ENCODE data around the gene C16orf95. TPM values are rescaled to one million over a fixed set of nuclear protein-coding genes. Genes with fewer than 3 reads are reported as not detected.

The C16orf95 gene
- total RNA-seq, 3 donors from 2014 or later (not counting 1 experiment from before 2014, with no cell fraction given), result 1.6 to 4.1 (median 2.7) TPM

DNA sequence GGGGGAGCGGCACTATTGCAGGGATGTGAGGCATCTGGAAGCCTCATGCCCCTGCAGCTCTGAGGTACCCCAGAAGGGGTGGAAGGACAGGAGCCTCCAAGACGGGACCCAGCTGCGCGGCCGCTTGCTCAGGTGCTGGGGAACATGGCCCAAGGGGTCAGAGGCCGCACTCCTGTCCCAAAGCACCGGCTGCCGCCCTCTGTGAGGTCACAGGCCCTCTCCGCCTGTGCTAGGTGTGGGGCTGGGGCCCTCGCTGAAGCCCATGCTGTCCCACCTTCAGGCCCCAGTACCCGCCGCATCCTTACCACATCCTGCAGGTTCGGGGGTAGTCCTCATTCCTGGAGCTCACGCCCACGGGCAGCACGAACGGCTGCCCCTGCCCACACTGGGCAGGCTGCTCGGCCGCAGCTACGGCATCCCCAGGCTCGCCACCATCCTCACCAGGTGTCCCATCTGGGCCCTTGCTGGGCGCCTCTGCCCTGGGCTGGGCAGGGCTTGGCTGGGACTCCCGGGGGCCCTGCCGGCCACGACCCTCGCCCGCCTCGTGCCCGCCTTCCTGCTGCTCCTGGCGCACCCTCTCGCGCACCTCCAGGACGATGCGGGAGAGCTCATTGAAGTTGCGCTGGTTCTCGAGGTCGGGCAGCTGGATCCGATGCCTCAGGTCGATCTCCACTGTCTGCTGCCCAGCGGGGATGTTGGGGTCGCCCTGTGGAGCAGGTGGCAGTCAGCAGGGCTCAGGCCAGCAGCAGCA is 16.6 kb upstream of the C16orf95 start:
- H3K9me3 ChIP-seq (ENCODE audit: control insufficient read depth, insufficient read depth, low read length), result no peaks in the 10 kb centered on the region
- H3K4me1 ChIP-seq (ENCODE audit: control insufficient read depth, insufficient read depth, low read length), result peaks cover 5% of the 10 kb centered on the region
- H3K36me3 Mint-ChIP-seq, result no peaks in the 10 kb centered on the region
- WGBS (ENCODE audit: insufficient coverage), result 94% methylated on average over 41 of the region's 41 CpGs
- H3K27me3 ChIP-seq (ENCODE audit: control insufficient read depth, insufficient read depth, low read length), result no peaks in the 10 kb centered on the region
- peaks cover 39% of the 10 kb centered on the region for H3K36me3 ChIP-seq (ENCODE audit: control insufficient read depth, insufficient read depth, low read length)
- peaks cover 8 to 11% of the 10 kb centered on the region in 2 donors for H3K4me1 Mint-ChIP-seq
- no peak overlapping the region for H3K4me3 ChIP-seq (ENCODE audit: low read length)
- no peak overlapping the region for H3K27ac Mint-ChIP-seq
- H3K27me3 Mint-ChIP-seq (ENCODE audit: low read depth in 2 of 2), result no peaks in the 10 kb centered on the region
- no peak for DNase-seq
- no peak overlapping the region for H3K4me3 Mint-ChIP-seq
- H3K9me3 Mint-ChIP-seq, result no peaks in the 10 kb centered on the region
- no peak for ATAC-seq
- intact Hi-C loops (cut with micrococcal nuclease), result no loop called here
- H3K27ac ChIP-seq (ENCODE audit: low read length), result no peak overlapping the region
- TF ChIP-seq, protein P1, sequence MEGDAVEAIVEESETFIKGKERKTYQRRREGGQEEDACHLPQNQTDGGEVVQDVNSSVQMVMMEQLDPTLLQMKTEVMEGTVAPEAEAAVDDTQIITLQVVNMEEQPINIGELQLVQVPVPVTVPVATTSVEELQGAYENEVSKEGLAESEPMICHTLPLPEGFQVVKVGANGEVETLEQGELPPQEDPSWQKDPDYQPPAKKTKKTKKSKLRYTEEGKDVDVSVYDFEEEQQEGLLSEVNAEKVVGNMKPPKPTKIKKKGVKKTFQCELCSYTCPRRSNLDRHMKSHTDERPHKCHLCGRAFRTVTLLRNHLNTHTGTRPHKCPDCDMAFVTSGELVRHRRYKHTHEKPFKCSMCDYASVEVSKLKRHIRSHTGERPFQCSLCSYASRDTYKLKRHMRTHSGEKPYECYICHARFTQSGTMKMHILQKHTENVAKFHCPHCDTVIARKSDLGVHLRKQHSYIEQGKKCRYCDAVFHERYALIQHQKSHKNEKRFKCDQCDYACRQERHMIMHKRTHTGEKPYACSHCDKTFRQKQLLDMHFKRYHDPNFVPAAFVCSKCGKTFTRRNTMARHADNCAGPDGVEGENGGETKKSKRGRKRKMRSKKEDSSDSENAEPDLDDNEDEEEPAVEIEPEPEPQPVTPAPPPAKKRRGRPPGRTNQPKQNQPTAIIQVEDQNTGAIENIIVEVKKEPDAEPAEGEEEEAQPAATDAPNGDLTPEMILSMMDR (IDR thresholded peaks at IDR 0.05), result no peak

DNA sequence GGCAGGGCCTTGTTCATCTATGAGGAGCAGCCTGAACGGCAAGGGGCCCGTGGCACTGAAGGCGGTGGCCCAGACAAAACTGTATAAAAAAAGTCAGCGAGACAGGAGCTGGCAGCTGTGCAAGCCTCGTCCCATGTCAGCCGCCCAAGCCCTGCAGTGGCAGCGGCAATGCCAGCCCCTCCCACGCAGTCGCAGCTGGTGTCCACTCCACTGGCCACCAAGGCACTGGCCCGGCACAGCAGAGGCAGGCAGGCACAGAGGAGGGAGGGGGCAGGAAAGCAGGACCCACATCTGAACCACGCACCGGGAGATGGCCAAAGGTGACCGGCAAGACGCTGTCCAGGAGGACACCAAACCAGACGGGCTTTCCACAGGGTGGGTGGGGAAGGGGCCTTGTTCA is 15.9 kb upstream of the C16orf95 start:
- H3K9me3 ChIP-seq (ENCODE audit: control insufficient read depth, insufficient read depth, low read length), result no peaks in the 10 kb centered on the region
- WGBS (ENCODE audit: insufficient coverage), result 97% methylated on average over 15 of the region's 15 CpGs
- TF ChIP-seq, protein P1 (IDR thresholded peaks at IDR 0.05), result no peak
- Mint-ChIP-seq H3K36me3 (no peaks in the 10 kb centered on the region), H3K4me1 (peaks cover 8 to 11% of the 10 kb centered on the region in 2 donors), H3K4me3 (no peak overlapping the region), H3K9me3 (no peaks in the 10 kb centered on the region), H3K27ac (no peak overlapping the region), H3K27me3 (ENCODE audit: low read depth in 2 of 2) (no peaks in the 10 kb centered on the region)
- intact Hi-C loops (cut with micrococcal nuclease), result no loop called here
- no peak for ATAC-seq
- no peak overlapping the region for H3K27ac ChIP-seq (ENCODE audit: low read length)
- peaks cover 43% of the 10 kb centered on the region for H3K36me3 ChIP-seq (ENCODE audit: control insufficient read depth, insufficient read depth, low read length)
- peaks cover 5% of the 10 kb centered on the region for H3K4me1 ChIP-seq (ENCODE audit: control insufficient read depth, insufficient read depth, low read length)
- no peaks in the 10 kb centered on the region for H3K27me3 ChIP-seq (ENCODE audit: control insufficient read depth, insufficient read depth, low read length)
- H3K4me3 ChIP-seq (ENCODE audit: low read length), result no peak overlapping the region
- DNase-seq, result no peak

DNA sequence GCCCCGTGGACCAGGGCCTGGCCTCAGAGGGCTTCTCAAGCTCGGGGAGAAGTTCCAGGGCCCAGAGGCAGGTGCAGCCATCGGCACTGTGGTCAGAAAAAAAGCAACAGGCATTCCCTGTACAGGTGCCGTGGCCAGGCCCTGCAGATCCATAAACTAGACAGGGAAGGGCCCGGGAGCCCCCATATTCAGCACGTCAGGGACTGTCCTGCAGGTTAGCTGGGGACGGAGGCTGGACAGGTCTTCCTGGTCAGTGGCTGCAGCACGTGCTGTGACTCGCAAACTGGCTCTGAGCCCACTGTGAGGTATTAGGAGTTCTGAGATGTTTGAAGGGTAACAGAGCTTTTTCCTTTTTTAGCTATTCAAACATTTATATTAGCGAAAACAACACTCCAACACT is 15.0 kb upstream of the C16orf95 start:
- Histone ChIP-seq H3K9me3 (ENCODE audit: control insufficient read depth, insufficient read depth, low read length) (no peaks in the 10 kb centered on the region), H3K27ac (ENCODE audit: low read length) (no peak overlapping the region), H3K4me3 (ENCODE audit: low read length) (no peak overlapping the region), H3K36me3 (ENCODE audit: control insufficient read depth, insufficient read depth, low read length) (peaks cover 43% of the 10 kb centered on the region), H3K27me3 (ENCODE audit: control insufficient read depth, insufficient read depth, low read length) (no peaks in the 10 kb centered on the region), H3K4me1 (ENCODE audit: control insufficient read depth, insufficient read depth, low read length) (peaks cover 1% of the 10 kb centered on the region)
- DNase-seq (no peak), ATAC-seq (no peak)
- Mint-ChIP-seq H3K27ac (no peak overlapping the region), H3K27me3 (ENCODE audit: low read depth in 2 of 2) (no peaks in the 10 kb centered on the region), H3K4me3 (no peak overlapping the region), H3K9me3 (no peaks in the 10 kb centered on the region), H3K36me3 (no peaks in the 10 kb centered on the region), H3K4me1 (peaks cover 4 to 6% of the 10 kb centered on the region in 2 donors)
- WGBS (ENCODE audit: insufficient coverage), result 93% methylated on average over 10 of the region's 10 CpGs
- intact Hi-C loops (cut with micrococcal nuclease), result no loop called here
- TF ChIP-seq, protein P1 (IDR thresholded peaks at IDR 0.05), result no peak
